ENCODE results near the gene CD99L2. TPM values are rescaled to one million over a fixed set of nuclear protein-coding genes. Genes with fewer than 3 reads are reported as not detected.
"Not testable (repeated sequence)": the region's sequence is repeated elsewhere in the genome, so short reads cannot be mapped to it uniquely, and the experiment has no call there.

The CD99L2 gene
- total RNA-seq, 4 donors from 2014 or later: 202 to 289 (median 251) TPM

- Histone ChIP-seq H3K9me3 (no peaks in the 10 kb centered on the region), H3K36me3 (no peaks in the 10 kb centered on the region), H3K4me1 (peaks cover 0 to 3% of the 10 kb centered on the region in 2 donors), H3K27ac (peak overlapping the region in 1 of 4 donors; percentile 13), H3K27me3 (no peaks in the 10 kb centered on the region), H3K4me3 (no peak overlapping the region)
- intact Hi-C loops (cut with DNase I; ENCODE audit: low total_unique reads): no loop called here
- in situ Hi-C loops (cut with MboI; ENCODE audit: low sequenced_read_pairs in 4 of 4): no loop called here
- DNase-seq (no peak), ATAC-seq (no peak)
- TF ChIP-seq POLR2A (IDR thresholded peaks at IDR 0.05) (no peak), CTCF (IDR thresholded peaks at IDR 0.05 in 4 of 5, conservative IDR thresholded peaks at IDR 0.05 in 1 of 5) (no peak)
These were observed 9.3 kb downstream of the CD99L2 start for GRCh38 chrX:150889131-150889530.

- DNase-seq: no peak
- Histone ChIP-seq H3K27me3 (no peaks in the 10 kb centered on the region), H3K4me3 (no peak overlapping the region), H3K36me3 (no peaks in the 10 kb centered on the region), H3K9me3 (no peaks in the 10 kb centered on the region), H3K4me1 (peaks cover 3 to 4% of the 10 kb centered on the region in 2 donors), H3K27ac (no peak overlapping the region)
- ATAC-seq: no peak
- TF ChIP-seq CTCF (IDR thresholded peaks at IDR 0.05 in 4 of 5, conservative IDR thresholded peaks at IDR 0.05 in 1 of 5) (no peak), POLR2A (IDR thresholded peaks at IDR 0.05) (no peak)
- intact Hi-C loops (cut with DNase I; ENCODE audit: low total_unique reads): no loop called here
- in situ Hi-C loops (cut with MboI; ENCODE audit: low sequenced_read_pairs in 4 of 4): no loop called here
These were observed 10.5 kb downstream of the CD99L2 start for GRCh38 chrX:150887906-150888465.

GRCh38 chrX:150887268-150887667, 11.2 kb downstream of the CD99L2 start:
- H3K4me1 ChIP-seq; H3K4me3 ChIP-seq; intact Hi-C loops (cut with DNase I; ENCODE audit: low total_unique reads); ATAC-seq; H3K36me3 ChIP-seq; in situ Hi-C loops (cut with MboI; ENCODE audit: low sequenced_read_pairs in 4 of 4); H3K27ac ChIP-seq; H3K27me3 ChIP-seq; H3K9me3 ChIP-seq; DNase-seq: not testable (repeated sequence)

- Histone ChIP-seq H3K4me1 (peaks cover 3 to 4% of the 10 kb centered on the region in 2 donors), H3K36me3 (no peaks in the 10 kb centered on the region), H3K27me3 (no peaks in the 10 kb centered on the region), H3K9me3 (no peaks in the 10 kb centered on the region), H3K4me3 (no peak overlapping the region), H3K27ac (no peak overlapping the region)
- DNase-seq (no peak), ATAC-seq (no peak)
- TF ChIP-seq POLR2A (IDR thresholded peaks at IDR 0.05) (no peak), CTCF (IDR thresholded peaks at IDR 0.05 in 4 of 5, conservative IDR thresholded peaks at IDR 0.05 in 1 of 5) (no peak)
- in situ Hi-C loops (cut with MboI; ENCODE audit: low sequenced_read_pairs in 4 of 4): no loop called here
- intact Hi-C loops (cut with DNase I; ENCODE audit: low total_unique reads): no loop called here
These were observed 12.1 kb downstream of the CD99L2 start for GRCh38 chrX:150886381-150886780.

- Histone ChIP-seq H3K27ac (peak overlapping the region; percentile 39 to 68 (median 62)), H3K4me1 (peaks cover 0 to 11% of the 10 kb centered on the region in 2 donors), H3K9me3 (no peaks in the 10 kb centered on the region), H3K36me3 (no peaks in the 10 kb centered on the region), H3K4me3 (no peak overlapping the region), H3K27me3 (no peaks in the 10 kb centered on the region)
- ATAC-seq (peak; percentile 47 to 50), DNase-seq (no peak)
- in situ Hi-C loops (cut with MboI; ENCODE audit: low sequenced_read_pairs in 4 of 4) (no loop called here), intact Hi-C loops (cut with DNase I; ENCODE audit: low total_unique reads) (no loop called here)
- TF ChIP-seq CTCF (IDR thresholded peaks at IDR 0.05 in 4 of 5, conservative IDR thresholded peaks at IDR 0.05 in 1 of 5) (no peak), POLR2A (IDR thresholded peaks at IDR 0.05) (no peak)
These were observed 17.7 kb downstream of the CD99L2 start for GRCh38 chrX:150880808-150881165.
